HUES48 (cell line): ENCODE results near the gene ARHGEF6.

Experiments
- H3K27ac ChIP-seq: one replicate; pipeline ENCODE4 v1.7.0; 2013; ENCODE audit warnings: low read depth, low read length, inconsistent platforms
- H3K27me3 ChIP-seq: 2 replicates; pipeline ENCODE4 v1.6.1; 2013; ENCODE audit warnings: mild to moderate bottlenecking, low read length; ENCODE audit not compliant: control insufficient read depth, insufficient read depth
- H3K36me3 ChIP-seq: 2 replicates; pipeline ENCODE4 v1.6.1; 2013; ENCODE audit warnings: low read length; ENCODE audit not compliant: control insufficient read depth, insufficient read depth
- H3K4me1 ChIP-seq: 2 replicates; pipeline ENCODE4 v1.6.1; 2013; ENCODE audit warnings: mild to moderate bottlenecking, low read length; ENCODE audit not compliant: control insufficient read depth, insufficient read depth
- H3K4me3 ChIP-seq: 2 replicates; pipeline ENCODE4 v1.5.1; 2013; ENCODE audit warnings: mild to moderate bottlenecking, low read depth, low read length
- H3K9ac ChIP-seq: 2 replicates; pipeline ENCODE4 v1.6.1; 2013; ENCODE audit warnings: mild to moderate bottlenecking, low read depth, low read length, moderate library complexity
- H3K9me3 ChIP-seq: 2 replicates; pipeline ENCODE4 v1.6.1; 2013; ENCODE audit warnings: low read length; ENCODE audit not compliant: control insufficient read depth, insufficient read depth

Gene ARHGEF6

GRCh38 chrX:136643243-136643642, 137.5 kb downstream of the ARHGEF6 start:
- Histone ChIP-seq H3K27ac (no peak overlapping the region), H3K36me3 (no peaks in the 10 kb centered on the region), H3K9ac (no peak overlapping the region), H3K4me3 (no peak overlapping the region), H3K9me3 (no peaks in the 10 kb centered on the region), H3K27me3 (no peaks in the 10 kb centered on the region), H3K4me1 (no peaks in the 10 kb centered on the region)

- Histone ChIP-seq H3K4me1 (peaks cover 12% of the 10 kb centered on the region), H3K27me3 (peaks cover 7% of the 10 kb centered on the region; the same call in 1 of the 2 replicates), H3K9me3 (no peaks in the 10 kb centered on the region), H3K9ac (no peak overlapping the region), H3K4me3 (no peak overlapping the region), H3K27ac (no peak overlapping the region), H3K36me3 (no peaks in the 10 kb centered on the region)
These were observed 141.1 kb downstream of the ARHGEF6 start for GRCh38 chrX:136639506-136640176.

- Histone ChIP-seq H3K9ac (no peak overlapping the region), H3K27ac (peak overlapping the region; percentile 5), H3K9me3 (no peaks in the 10 kb centered on the region), H3K36me3 (no peaks in the 10 kb centered on the region), H3K4me1 (peaks cover 12% of the 10 kb centered on the region), H3K4me3 (no peak overlapping the region), H3K27me3 (peaks cover 7% of the 10 kb centered on the region; the same call in 1 of the 2 replicates)
These were observed 144.6 kb downstream of the ARHGEF6 start for GRCh38 chrX:136636121-136636520.

GRCh38 chrX:136635235-136635634, 145.5 kb downstream of the ARHGEF6 start:
- peaks cover 7% of the 10 kb centered on the region; the same call in 1 of the 2 replicates for H3K27me3 ChIP-seq
- H3K27ac ChIP-seq: no peak overlapping the region
- no peak overlapping the region for H3K4me3 ChIP-seq
- H3K9me3 ChIP-seq: no peaks in the 10 kb centered on the region
- H3K4me1 ChIP-seq: peaks cover 12% of the 10 kb centered on the region
- H3K36me3 ChIP-seq: no peaks in the 10 kb centered on the region
- H3K9ac ChIP-seq: no peak overlapping the region

- H3K36me3 ChIP-seq: no peaks in the 10 kb centered on the region
- H3K9me3 ChIP-seq: no peaks in the 10 kb centered on the region
- no peaks in the 10 kb centered on the region for H3K27me3 ChIP-seq
- no peak overlapping the region for H3K27ac ChIP-seq
- peaks cover 11% of the 10 kb centered on the region for H3K4me1 ChIP-seq
- no peak overlapping the region for H3K9ac ChIP-seq
- H3K4me3 ChIP-seq: no peak overlapping the region
These were observed 149.9 kb downstream of the ARHGEF6 start for GRCh38 chrX:136630881-136631280.

GRCh38 chrX:136629084-136629750, 151.5 kb downstream of the ARHGEF6 start:
- no peaks in the 10 kb centered on the region for H3K27me3 ChIP-seq
- H3K9me3 ChIP-seq: no peaks in the 10 kb centered on the region
- H3K4me1 ChIP-seq: no peaks in the 10 kb centered on the region
- H3K36me3 ChIP-seq: no peaks in the 10 kb centered on the region
- H3K4me3 ChIP-seq: no peak overlapping the region
- no peak overlapping the region for H3K27ac ChIP-seq
- H3K9ac ChIP-seq: no peak overlapping the region

GRCh38 chrX:136627409-136627808, 153.3 kb downstream of the ARHGEF6 start:
- no peaks in the 10 kb centered on the region for H3K4me1 ChIP-seq
- no peak overlapping the region for H3K27ac ChIP-seq
- H3K9ac ChIP-seq: no peak overlapping the region
- no peak overlapping the region for H3K4me3 ChIP-seq
- H3K36me3 ChIP-seq: no peaks in the 10 kb centered on the region
- H3K9me3 ChIP-seq: no peaks in the 10 kb centered on the region
- peaks cover 4% of the 10 kb centered on the region; the same call in 1 of the 2 replicates for H3K27me3 ChIP-seq

- Histone ChIP-seq H3K4me1 (no peaks in the 10 kb centered on the region), H3K9ac (no peak overlapping the region), H3K27ac (no peak overlapping the region), H3K27me3 (peaks cover 4% of the 10 kb centered on the region; the same call in 1 of the 2 replicates), H3K4me3 (no peak overlapping the region), H3K36me3 (no peaks in the 10 kb centered on the region), H3K9me3 (no peaks in the 10 kb centered on the region)
These were observed 153.8 kb downstream of the ARHGEF6 start for GRCh38 chrX:136626891-136627290.

- H3K4me1 ChIP-seq: no peaks in the 10 kb centered on the region
- H3K9me3 ChIP-seq: no peaks in the 10 kb centered on the region
- no peak overlapping the region for H3K27ac ChIP-seq
- H3K36me3 ChIP-seq: no peaks in the 10 kb centered on the region
- no peak overlapping the region for H3K9ac ChIP-seq
- H3K27me3 ChIP-seq: peaks cover 4% of the 10 kb centered on the region; the same call in 1 of the 2 replicates
- H3K4me3 ChIP-seq: no peak overlapping the region
These were observed 154.5 kb downstream of the ARHGEF6 start for GRCh38 chrX:136626237-136626636.

- H3K36me3 ChIP-seq: no peaks in the 10 kb centered on the region
- no peak overlapping the region for H3K4me3 ChIP-seq
- H3K4me1 ChIP-seq: no peaks in the 10 kb centered on the region
- H3K9ac ChIP-seq: no peak overlapping the region
- peaks cover 4% of the 10 kb centered on the region; the same call in 1 of the 2 replicates for H3K27me3 ChIP-seq
- no peaks in the 10 kb centered on the region for H3K9me3 ChIP-seq
- no peak overlapping the region for H3K27ac ChIP-seq
These were observed 155.5 kb downstream of the ARHGEF6 start for GRCh38 chrX:136625246-136625645.

- Histone ChIP-seq H3K36me3 (no peaks in the 10 kb centered on the region), H3K27me3 (peaks cover 4% of the 10 kb centered on the region; the same call in 1 of the 2 replicates), H3K9me3 (no peaks in the 10 kb centered on the region), H3K4me3 (no peak overlapping the region), H3K9ac (no peak overlapping the region), H3K4me1 (no peaks in the 10 kb centered on the region), H3K27ac (no peak overlapping the region)
These were observed 157.3 kb downstream of the ARHGEF6 start for GRCh38 chrX:136623396-136623795.
